Sciatic nerve (tissue), 2 donors: ENCODE measurements around the gene FUBP1. TPM values are rescaled to one million over a fixed set of nuclear protein-coding genes. Genes with fewer than 3 reads are reported as not detected.
"Not testable (repeated sequence)": the region's sequence is repeated elsewhere in the genome, so short reads cannot be mapped to it uniquely, and the experiment has no call there.

Source experiments
- ATAC-seq: fragments of 200-7000 bp; cut with Tn5 transposase; one replicate; pipeline ENCODE4 v1.9.1; 2020; ENCODE audit warnings: mild to moderate bottlenecking, moderate library complexity
- DNase-seq: peaks from one replicate; pipeline ENCODE4 v3.0.0-alpha.2; 2020; ENCODE audit warnings: low spot score
- intact Hi-C: fragments of 100-400 bp; cut with DNase I; formaldehyde crosslinking; loops from one replicate; pipeline ENCODE4 v1.14.2; 2022
- total RNA-seq: library from RNA; stranded (reverse); fragmentation: NEBNext Ultra II Directional; extraction: Animal tissue kit (Norgen Biotek cat#: 25700); gene quantifications from one replicate; pipeline ENCODE4 v1.2.1, GENCODE V29; 2021
- donor health status: DM: no; HTN: no; CAD: no.
- donor health status: DM: no; HTN: no; CAD: no.

FUBP1 gene
- total RNA-seq, 1 donor from 2014 or later, result 141 TPM

DNA sequence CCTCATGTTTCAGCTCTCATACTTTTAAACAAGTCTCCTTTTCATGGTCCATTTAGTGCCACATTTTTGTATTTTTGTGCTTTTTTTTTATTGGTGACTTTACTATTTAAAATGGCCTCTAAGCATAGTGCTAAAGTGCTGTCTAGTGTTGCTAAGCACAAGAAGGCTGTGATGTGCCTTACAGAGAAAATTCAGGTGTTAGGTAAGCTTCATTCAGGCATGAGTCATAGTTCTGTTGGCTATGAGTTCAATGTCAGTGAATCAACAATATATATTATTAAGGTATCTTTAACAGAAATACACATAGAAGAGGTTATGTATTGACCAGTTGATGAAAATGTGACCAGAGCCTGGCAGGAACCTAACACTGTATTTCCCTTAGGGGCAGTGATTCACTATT is 12.8 kb upstream of the FUBP1 start:
- DNase-seq (no peak), ATAC-seq (no peak)
- intact Hi-C loops, result no loop called here

DNA sequence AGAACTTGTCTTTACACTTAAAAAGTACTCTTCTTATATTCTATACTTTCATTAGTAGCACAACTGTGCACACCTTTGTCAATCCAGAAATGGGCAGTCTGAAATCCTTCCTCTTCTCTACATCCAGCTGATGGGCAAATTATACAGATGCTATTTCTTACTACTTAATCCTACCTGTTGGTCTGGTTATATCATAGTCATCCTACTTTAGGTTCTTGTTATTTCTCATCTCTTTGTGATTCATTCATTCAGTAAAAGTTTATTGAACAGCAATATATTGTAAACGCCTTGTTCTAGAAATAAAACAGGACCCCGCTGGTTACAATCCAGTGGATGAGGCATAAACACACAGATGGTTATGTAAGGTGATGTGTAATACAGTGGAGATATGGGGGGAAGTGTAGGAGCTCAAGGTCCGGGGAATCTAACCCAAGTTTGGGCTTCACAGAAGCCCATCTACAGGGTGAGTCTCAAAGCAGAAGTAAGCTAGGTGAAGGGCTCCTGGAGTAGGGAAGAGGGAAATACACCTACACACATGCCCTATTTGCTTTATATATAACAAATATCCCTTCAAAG is 11.8 kb upstream of the FUBP1 start:
- ATAC-seq, result no peak
- DNase-seq, result no peak
- intact Hi-C loops, result no loop called here

DNA sequence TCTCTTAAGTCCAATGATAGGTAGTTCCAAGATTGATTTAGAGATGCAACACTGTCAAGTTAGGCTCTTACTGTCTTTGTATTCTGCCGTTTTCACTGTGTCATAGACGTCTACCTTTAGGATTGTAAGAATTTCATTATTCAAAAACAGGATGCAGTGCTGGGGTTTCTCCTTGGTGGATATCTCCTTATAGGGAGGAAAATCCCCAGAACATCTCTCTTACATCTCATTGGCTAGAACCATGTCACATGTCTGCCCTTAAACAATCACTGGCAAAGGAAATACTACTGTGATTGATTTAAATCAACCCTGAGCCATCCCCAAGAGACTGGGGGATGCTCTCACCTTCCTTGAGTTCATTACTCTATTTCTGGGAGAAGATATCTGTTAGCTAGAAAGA is 10.9 kb upstream of the FUBP1 start:
- intact Hi-C loops, result no loop called here
- no peak for ATAC-seq
- no peak for DNase-seq

DNA sequence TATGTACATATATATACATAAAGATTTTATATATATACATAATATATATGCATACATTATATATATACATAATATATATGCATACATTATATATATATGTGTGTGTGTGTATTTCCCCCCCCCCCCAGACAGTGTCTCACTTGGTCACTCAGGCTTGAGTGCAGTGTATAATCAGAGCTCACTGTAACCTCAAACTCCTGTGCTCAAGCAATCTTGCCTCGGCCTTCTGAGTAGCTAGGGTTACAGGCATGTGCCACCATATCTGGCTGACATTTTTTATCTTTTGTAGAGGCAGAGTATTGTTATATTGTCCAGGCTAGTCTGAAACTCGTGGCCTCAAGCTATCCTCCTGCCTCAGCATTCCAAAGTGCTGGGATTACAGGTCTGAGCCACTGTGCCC is 9.0 kb upstream of the FUBP1 start:
- DNase-seq (no peak), ATAC-seq (no peak)
- intact Hi-C loops, result no loop called here

DNA sequence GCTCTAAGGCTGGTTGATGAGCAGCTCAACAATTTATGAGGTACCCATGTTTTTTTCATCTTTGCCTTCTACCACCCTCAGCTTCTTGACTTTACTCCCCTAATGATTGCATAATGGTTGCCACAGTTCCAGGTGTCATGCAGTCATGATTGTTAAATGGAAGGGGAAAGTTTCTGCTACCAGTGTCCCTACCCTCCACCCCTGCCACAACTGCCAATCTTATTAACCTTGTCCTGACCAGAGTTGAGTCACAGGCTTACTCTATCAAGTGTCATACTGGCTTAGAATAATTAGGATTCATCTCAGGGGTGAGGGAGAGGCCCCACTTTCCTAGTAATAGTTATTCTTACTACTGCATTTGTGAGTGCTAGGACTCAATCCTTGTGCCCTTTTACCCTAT is 7.9 kb upstream of the FUBP1 start:
- ATAC-seq, result no peak
- no peak for DNase-seq

DNA sequence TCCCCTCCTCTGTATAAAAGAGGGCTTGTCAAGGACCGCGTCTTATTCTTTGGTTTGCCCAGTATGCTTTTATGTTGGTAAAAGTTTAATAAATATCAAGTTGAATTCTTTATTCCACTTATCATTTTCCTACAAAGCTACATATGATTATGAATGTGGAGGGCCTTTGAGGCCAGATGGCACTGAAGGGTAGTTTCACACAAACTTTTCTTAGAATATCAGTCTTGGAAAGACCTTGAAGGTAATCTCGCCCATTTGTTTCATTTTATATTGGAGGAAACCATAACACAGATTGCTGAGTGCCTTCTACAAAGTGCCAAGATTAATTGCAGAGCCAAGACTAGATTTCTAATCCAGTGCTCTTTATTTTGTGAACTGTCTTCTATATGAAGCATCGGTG is 5.8 kb upstream of the FUBP1 start:
- DNase-seq (no peak), ATAC-seq (no peak)
- intact Hi-C loops, result no loop called here

More for the DNA sequence above, 7.9 kb upstream of the FUBP1 start:
- intact Hi-C loops, result no loop called here

GRCh38 chr1:77983997-77984355 is 5.1 kb upstream of the FUBP1 start:
- ATAC-seq (no peak), DNase-seq (no peak)
- intact Hi-C loops, result no loop called here

DNA sequence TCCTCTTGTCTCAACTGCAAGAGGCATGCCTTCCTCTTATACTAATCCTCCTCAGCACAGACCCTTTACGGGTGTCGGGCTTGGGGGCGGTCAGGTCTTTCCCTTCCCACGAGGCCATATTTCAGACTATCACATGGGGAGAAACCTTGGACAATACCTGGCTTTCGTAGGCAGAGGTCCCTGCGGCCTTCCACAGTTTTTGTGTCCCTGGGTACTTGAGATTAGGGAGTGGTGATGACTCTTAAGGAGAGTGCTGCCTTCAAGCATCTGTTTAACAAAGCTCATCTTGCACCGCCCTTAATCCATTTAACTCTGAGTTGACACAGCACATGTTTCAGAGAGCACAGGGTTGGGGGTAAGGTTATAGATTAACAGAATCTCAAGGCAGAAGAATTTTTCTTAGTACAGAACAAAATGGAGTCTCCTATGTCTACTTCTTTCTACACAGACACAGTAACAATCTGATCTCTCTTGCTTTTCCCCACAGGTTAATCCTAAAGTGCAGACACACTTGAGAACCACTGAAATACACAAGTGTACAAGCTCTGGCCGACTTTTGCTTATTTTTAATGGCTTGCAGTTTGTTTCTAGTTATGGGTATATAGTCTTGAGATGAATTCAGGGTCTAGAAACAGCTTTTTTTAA is 4.6 kb upstream of the FUBP1 start:
- ATAC-seq, DNase-seq, intact Hi-C loops: not testable (repeated sequence)

DNA sequence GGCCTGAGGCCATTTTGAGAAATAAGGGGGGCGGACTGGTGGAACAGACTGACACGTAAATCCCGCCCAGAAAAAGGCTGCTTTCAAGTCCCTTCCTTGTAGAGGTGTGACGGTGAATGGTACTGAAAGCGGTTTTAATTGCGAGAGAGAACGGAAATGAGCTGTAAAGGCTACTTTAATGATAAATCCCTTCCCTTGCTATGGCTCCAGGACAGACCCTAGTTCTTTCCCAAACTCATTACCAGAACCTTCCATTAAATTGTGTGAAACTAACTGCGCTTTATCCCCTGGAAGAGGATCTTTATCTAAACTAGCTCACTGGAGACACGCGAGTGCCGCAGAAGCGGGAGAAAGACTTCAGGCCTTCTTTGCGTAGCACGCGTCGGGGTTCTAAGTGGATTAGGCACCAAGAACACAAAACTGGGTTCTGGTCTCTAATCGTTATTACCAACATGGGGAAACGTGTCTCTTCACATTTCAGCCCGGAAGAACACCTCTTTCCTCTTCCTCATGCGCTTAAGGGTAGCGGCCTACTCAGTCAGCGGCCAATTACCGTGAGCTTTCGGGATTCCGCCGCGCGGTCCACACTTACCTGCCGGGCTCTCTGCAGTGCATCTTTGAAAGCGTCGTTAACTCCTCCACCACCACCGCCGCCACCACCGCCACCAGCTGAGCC is 441 bp downstream of the FUBP1 start:
- DNase-seq (peak; percentile 65), ATAC-seq (peak; percentile 78)
- intact Hi-C loops, result no loop called here

DNA sequence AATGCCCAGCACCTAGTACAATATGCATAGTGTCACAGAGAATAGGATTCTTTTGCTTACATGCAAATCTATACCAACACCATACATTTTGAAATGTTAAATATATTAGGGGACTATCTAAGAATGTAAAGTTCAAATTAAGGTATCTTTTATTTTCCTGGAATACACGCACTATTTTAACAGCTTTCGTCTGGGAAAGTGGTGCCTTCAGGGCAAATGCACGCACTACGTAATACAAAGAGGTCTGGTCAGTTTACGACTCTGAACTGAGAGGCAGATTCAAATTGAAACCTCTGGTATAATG is 931 bp downstream of the FUBP1 start:
- intact Hi-C loops, result no loop called here
- ATAC-seq (no peak), DNase-seq (no peak)

GRCh38 chr1:77976433-77977076 is 2.3 kb downstream of the FUBP1 start:
- intact Hi-C loops, result no loop called here
- no peak for DNase-seq
- no peak for ATAC-seq

DNA sequence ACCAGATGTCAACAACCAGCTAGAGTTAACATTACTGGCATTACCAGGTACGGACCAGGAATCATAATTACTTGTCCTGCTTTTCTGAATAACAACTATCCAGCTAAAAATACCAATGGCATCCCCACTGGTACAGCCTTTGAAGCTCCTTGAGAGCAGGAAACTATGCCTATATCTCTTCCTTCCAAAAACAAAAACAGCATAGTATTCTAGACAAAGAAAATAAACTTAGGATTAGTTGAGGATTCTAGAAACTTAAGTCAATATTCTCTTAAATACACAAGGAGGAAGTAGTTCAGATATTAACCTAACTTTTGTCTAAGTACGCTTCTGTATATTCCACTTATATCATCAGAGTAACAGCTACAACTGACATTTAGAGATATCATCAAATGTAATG is 3.0 kb downstream of the FUBP1 start:
- intact Hi-C loops, result no loop called here
- DNase-seq (no peak), ATAC-seq (no peak)

GRCh38 chr1:77975386-77975785 is 3.5 kb downstream of the FUBP1 start:
- ATAC-seq, result no peak
- no peak for DNase-seq
- intact Hi-C loops, result no loop called here

GRCh38 chr1:77972080-77972479 is 6.8 kb downstream of the FUBP1 start:
- ATAC-seq (no peak), DNase-seq (no peak)
- intact Hi-C loops, result no loop called here

GRCh38 chr1:77970192-77970591 is 8.7 kb downstream of the FUBP1 start:
- DNase-seq (no peak), ATAC-seq (no peak)
- intact Hi-C loops, result no loop called here

GRCh38 chr1:77966291-77966690 is 12.6 kb downstream of the FUBP1 start:
- ATAC-seq (no peak), DNase-seq (no peak)
- intact Hi-C loops, result no loop called here

GRCh38 chr1:77961392-77961791 is 17.5 kb downstream of the FUBP1 start:
- ATAC-seq (no peak), DNase-seq (no peak)
- intact Hi-C loops, result no loop called here

DNA sequence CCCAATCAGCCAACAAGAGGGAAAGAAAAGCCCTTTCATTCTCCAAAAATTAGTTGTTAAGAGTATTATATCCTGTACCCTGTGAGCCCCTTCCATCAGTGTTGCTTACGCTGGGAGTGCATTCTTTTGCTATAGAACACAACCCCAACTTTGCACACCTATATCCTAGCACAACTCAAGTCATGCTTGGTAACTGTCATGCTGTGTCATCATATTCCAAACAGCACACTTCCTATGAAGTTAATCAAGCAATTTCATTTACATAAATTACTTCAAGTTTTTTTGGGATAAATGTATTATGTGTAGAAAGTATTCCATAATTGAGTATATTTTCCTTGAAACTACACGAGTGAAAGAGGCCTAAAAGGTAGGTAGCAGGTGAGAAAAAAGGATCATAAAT is 20.0 kb downstream of the FUBP1 start:
- intact Hi-C loops, result no loop called here
- DNase-seq, result no peak
- ATAC-seq, result no peak

- no peak for ATAC-seq
- intact Hi-C loops, result no loop called here
Observed at GRCh38 chr1:77958391-77958790, 20.5 kb downstream of the FUBP1 start.

GRCh38 chr1:77956464-77956863 is 22.4 kb downstream of the FUBP1 start:
- intact Hi-C loops, result no loop called here
- no peak for DNase-seq
- ATAC-seq, result no peak

More at GRCh38 chr1:77958391-77958790, 20.5 kb downstream of the FUBP1 start:
- no peak for DNase-seq
